Fibroblast of the conjunctiva (primary cell): ENCODE results near the gene PPIH.
"Not testable (repeated sequence)": the region's sequence is repeated elsewhere in the genome, so short reads cannot be mapped to it uniquely, and the experiment has no call there.

Experiments
- DNase-seq: peaks from one replicate; pipeline ENCODE4 v3.0.0-alpha.2; 2010; ENCODE audit warnings: low read depth

Gene PPIH

DNA sequence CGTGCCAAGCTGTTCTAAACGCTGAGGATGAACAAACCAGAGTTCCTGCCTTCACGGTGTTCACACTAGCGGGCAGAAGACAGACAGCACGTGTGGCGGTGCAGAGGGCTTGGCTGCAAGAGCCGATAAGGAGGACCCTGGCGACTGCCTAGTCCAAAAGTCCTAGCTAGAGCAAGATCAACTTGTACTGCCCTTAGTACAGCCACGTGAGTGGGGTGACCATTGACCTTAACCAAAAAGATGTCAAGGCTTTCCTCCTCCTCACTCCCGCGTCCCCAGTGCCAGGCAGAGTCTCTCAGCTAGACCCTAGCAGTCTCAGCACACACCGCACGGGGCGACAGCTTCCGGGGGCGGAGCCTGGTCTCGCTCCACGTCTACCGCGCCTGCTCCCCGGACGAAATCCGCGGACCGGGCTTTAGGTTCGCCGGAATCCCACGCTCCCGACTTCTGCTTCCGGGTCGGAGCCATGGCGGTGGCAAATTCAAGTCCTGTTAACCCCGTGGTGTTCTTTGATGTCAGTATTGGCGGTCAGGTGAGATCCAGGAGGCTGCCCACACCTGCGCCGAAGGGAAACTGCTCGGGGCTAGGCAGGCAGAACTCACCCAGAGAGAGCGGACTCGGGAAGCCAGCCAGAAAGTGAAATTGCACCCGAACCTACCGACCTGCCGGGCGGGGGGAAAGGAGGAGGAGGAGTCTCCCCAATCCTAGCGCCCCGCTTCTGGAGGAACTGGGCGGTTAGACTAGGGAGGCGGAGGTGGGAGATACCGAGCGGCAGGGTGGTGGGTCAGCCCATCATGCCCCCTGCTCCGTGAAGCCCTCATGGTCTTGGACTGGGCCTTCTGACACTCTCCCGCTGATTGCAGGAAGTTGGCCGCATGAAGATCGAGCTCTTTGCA lies at the start of gene PPIH:
TSS of gene PPIH (plus strand) at position 443 of the 896 bp plus-strand sequence. CDS start at position 467, 24 bp downstream.
- DNase-seq = peak; percentile 77

GRCh38 chr1:42613803-42614131 lies 44.5 kb upstream of the PPIH start:
- DNase-seq = no peak

- no peak for DNase-seq
Measured at GRCh38 chr1:42618866-42619265, 39.4 kb upstream of the PPIH start.

GRCh38 chr1:42620307-42620706 lies 37.9 kb upstream of the PPIH start:
- DNase-seq = no peak

DNA sequence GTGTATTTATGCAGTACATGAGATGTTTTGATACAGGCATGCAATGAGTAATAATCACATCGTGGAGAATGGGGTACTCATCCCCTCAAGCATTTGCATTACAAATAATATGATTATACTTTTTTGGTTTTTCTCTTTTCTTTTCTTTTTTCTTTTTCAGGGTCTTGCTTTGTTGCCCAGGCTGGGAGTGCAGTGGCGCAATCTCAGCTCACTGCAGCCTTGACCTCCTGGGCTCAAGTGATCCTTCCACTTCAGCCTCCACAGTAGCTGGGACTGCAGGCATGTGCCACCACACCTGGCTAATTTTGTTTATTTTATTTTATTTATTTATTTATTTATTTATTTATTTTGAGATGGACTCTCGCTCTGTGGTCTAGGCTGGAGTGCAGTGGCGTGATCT lies 37.0 kb upstream of the PPIH start:
- not testable (repeated sequence) for DNase-seq

- DNase-seq = not testable (repeated sequence)
Measured at GRCh38 chr1:42627205-42627604, 31.0 kb upstream of the PPIH start.

GRCh38 chr1:42639116-42639515 lies 19.1 kb upstream of the PPIH start:
- no peak for DNase-seq

- no peak for DNase-seq
Measured at GRCh38 chr1:42646056-42646455, 12.2 kb upstream of the PPIH start.

- no peak for DNase-seq
Measured at GRCh38 chr1:42657201-42657600, 1.0 kb upstream of the PPIH start.

- no peak for DNase-seq
Measured at GRCh38 chr1:42658877-42659337, 684 bp downstream of the PPIH start.

- DNase-seq = no peak
Measured at GRCh38 chr1:42660907-42661500, 2.8 kb downstream of the PPIH start.

DNA sequence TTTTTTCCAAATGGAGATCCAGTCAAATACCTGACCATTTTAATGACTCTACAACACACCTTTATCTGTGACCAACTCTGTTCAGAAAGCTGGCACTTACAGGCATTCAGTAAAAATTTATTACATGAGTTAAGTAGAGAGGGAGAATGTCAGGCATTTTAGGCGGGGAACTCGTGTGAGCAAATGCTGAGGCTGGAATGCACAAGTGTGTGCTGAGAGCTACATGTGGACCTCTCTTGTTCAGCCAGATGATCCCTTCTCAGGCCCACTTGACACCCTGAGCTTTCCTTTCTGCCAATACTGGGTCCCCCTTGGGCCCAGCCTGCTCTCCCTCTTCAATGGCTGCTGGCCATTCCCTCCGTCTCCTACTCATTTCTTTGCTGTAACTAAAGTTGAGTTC lies 11.7 kb downstream of the PPIH start:
- DNase-seq = no peak

GRCh38 chr1:42670425-42670824 lies 12.2 kb downstream of the PPIH start:
- no peak for DNase-seq

- DNase-seq = no peak
Measured at GRCh38 chr1:42674214-42674613, 16.0 kb downstream of the PPIH start.

DNA sequence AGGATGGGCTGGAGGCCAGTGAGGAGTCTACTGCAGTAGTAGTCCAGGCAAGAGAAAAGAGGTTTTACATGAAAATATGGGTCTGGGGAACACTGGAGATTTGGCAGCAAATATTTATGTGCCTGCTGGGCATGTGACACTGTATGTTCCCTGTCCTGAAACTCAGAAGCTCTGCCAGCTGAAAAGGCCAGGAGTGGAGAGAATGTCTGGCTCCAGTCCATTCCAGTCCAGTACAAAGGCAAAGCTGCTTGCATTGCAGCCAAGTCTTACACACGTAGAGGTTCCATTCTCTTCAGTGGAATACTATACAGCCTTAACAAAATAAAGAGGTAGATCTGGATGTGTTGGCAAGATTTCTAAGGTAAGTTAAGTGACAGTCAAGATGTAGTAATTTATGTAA lies 16.5 kb downstream of the PPIH start:
- DNase-seq = no peak

GRCh38 chr1:42675467-42675866 lies 17.2 kb downstream of the PPIH start:
- no peak for DNase-seq

DNA sequence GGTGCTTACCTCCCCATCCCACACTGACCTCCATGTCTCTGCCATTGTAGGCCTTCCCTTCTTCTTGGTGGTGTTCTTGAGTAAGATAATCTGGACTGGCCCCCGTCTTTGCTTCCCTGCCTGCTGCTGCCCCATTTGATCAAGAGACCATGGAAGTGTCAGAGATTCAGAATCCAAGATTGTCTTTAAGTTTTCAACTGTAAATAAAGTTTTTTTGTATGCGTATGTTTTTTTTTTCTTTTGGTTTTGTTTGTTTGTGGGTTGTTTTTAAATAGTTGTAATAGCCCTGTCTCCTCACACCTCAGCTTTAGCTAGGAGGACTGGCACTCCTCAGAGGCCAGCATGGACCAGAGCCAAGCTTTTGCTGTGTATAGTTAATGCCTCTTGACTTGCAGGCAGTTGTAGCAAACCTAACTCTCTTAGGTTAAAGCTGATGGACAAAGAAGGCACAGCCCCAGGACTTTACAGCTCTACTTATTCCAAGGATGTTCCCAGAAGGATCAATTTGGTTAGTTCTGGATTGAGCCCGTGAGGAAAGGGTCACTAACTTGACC lies 18.4 kb downstream of the PPIH start:
- no peak for DNase-seq

GRCh38 chr1:42679364-42679983 lies 21.3 kb downstream of the PPIH start:
- DNase-seq = no peak

DNA sequence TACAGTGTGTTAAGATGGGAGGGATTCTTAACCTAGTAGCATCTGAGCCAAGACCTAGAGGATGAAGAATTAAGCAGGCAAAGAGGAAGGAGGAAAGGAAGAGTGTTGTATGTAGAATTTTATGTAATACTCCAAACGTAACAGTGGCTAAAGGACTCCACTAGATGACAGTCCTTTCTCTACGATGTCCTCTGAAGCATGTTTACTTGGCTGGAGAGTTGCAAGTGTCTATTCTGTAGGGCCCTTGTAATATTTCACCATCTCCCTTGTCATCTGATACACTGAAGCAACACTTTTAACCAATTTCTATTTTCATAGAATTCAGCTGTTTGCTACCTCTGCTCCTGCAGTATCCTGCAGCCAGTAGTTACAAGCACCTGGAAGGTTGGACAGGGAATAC lies 21.8 kb downstream of the PPIH start:
- no peak for DNase-seq

- no peak for DNase-seq
Measured at GRCh38 chr1:42680921-42681683, 22.9 kb downstream of the PPIH start.

- peak; percentile 98 for DNase-seq
Measured at GRCh38 chr1:42681741-42682483, 23.7 kb downstream of the PPIH start, which contains the start of gene YBX1. Gene YBX1 (plus strand): TSS chr1:42682418. CDS start chr1:42682566, 148 bp downstream.
